Adipose tissue (tissue), 3 donors: ENCODE results near the gene UNKL. TPM values are rescaled to one million over a fixed set of nuclear protein-coding genes. Genes with fewer than 3 reads are reported as not detected.

Source experiments
- H3K27ac ChIP-seq: one replicate; pipeline ENCODE4 v1.5.1; 2013; ENCODE audit warnings: low read depth, low read length
- WGBS, 3 donors: extraction: QIAGEN DNeasy Blood & Tissue Kit; methylation state at CpG; one replicate each; pipeline ENCODE4 v1.1.7; 2013; 5-methylcytosine and 5-hydroxymethylcytosine counted together
- polyA plus RNA-seq, 3 donors: library from polyadenylated mRNA; stranded (reverse); fragments of 200-250 nt; gene quantifications; one replicate each; pipeline ENCODE4 v1.2.3, GENCODE V29; 2013
- donor health status: healthy with polysubstance abuse.
- donor health status: Bipolar disorder and iron deficiency.
- donor health status: healthy.

Gene UNKL
- polyA plus RNA-seq, 3 donors = 7.2 to 12.7 (median 11.3) TPM

GRCh38 chr16:1390239-1390779 is 24.2 kb downstream of the UNKL start:
- WGBS, 3 donors = 81 to 83% (median 81%) methylated on average over 28 of the region's 28 CpGs
- H3K27ac ChIP-seq = no peak overlapping the region

- WGBS, 3 donors = 94 to 98% (median 94%) methylated on average over 7 of the region's 7 CpGs
- H3K27ac ChIP-seq = no peak overlapping the region
Measured at GRCh38 chr16:1389762-1390161, 24.7 kb downstream of the UNKL start.

- no peak overlapping the region for H3K27ac ChIP-seq
- WGBS, 3 donors = 87 to 92% (median 90%) methylated on average over 12 to 16 of the region's 16 CpGs
Measured at GRCh38 chr16:1387331-1387730, 27.2 kb downstream of the UNKL start.

GRCh38 chr16:1385232-1385631 is 29.3 kb downstream of the UNKL start:
- WGBS, 3 donors = 95 to 97% (median 96%) methylated on average over 32 to 39 of the region's 39 CpGs
- no peak overlapping the region for H3K27ac ChIP-seq

- WGBS, 3 donors = 90 to 95% (median 94%) methylated on average over 18 of the region's 18 CpGs
- no peak overlapping the region for H3K27ac ChIP-seq
Measured at GRCh38 chr16:1383556-1383955, 30.9 kb downstream of the UNKL start.

- 85 to 94% (median 89%) methylated on average over 9 of the region's 9 CpGs for WGBS, 3 donors
- H3K27ac ChIP-seq = no peak overlapping the region
Measured at GRCh38 chr16:1381612-1382406, 32.7 kb downstream of the UNKL start.

- H3K27ac ChIP-seq = no peak overlapping the region
- 79 to 89% (median 86%) methylated on average over 10 of the region's 10 CpGs for WGBS, 3 donors
Measured at GRCh38 chr16:1380195-1380594, 34.3 kb downstream of the UNKL start.

- WGBS, 3 donors = 3 to 8% (median 8%) methylated on average over 61 to 95 of the region's 95 CpGs
- no peak overlapping the region for H3K27ac ChIP-seq
Measured at GRCh38 chr16:1379304-1380076, 35.0 kb downstream of the UNKL start.

- 7% methylated on average over 30 to 31 of the region's 31 CpGs for WGBS, 3 donors
- H3K27ac ChIP-seq = no peak overlapping the region
Measured at GRCh38 chr16:1378804-1379303, 35.6 kb downstream of the UNKL start.

- 93 to 94% (median 94%) methylated on average over 24 to 25 of the region's 25 CpGs for WGBS, 3 donors
Measured at GRCh38 chr16:1378087-1378803, 36.3 kb downstream of the UNKL start.

GRCh38 chr16:1377406-1378010 is 37.0 kb downstream of the UNKL start:
- no peak overlapping the region for H3K27ac ChIP-seq
- 81 to 91% (median 83%) methylated on average over 8 to 10 of the region's 10 CpGs for WGBS, 3 donors

More at GRCh38 chr16:1378087-1378803, 36.3 kb downstream of the UNKL start:
- H3K27ac ChIP-seq = no peak overlapping the region

GRCh38 chr16:1375741-1376410 is 38.6 kb downstream of the UNKL start:
- no peak overlapping the region for H3K27ac ChIP-seq
- 89 to 92% (median 90%) methylated on average over 16 to 19 of the region's 19 CpGs for WGBS, 3 donors

GRCh38 chr16:1375298-1375640 is 39.2 kb downstream of the UNKL start:
- 88 to 93% (median 92%) methylated on average over 21 to 24 of the region's 24 CpGs for WGBS, 3 donors
- H3K27ac ChIP-seq = no peak overlapping the region

- WGBS, 3 donors = 94 to 97% (median 95%) methylated on average over 41 to 46 of the region's 46 CpGs
Measured at GRCh38 chr16:1374418-1375297, 39.8 kb downstream of the UNKL start.

GRCh38 chr16:1372292-1372950 is 42.1 kb downstream of the UNKL start:
- 87 to 95% (median 94%) methylated on average over 13 to 17 of the region's 21 CpGs for WGBS, 3 donors
- no peak overlapping the region for H3K27ac ChIP-seq

More at GRCh38 chr16:1374418-1375297, 39.8 kb downstream of the UNKL start:
- no peak overlapping the region for H3K27ac ChIP-seq
